ENCODE measurements around the gene ARID2. TPM values are rescaled to one million over a fixed set of nuclear protein-coding genes. Genes with fewer than 3 reads are reported as not detected.

Gene ARID2, protein sequence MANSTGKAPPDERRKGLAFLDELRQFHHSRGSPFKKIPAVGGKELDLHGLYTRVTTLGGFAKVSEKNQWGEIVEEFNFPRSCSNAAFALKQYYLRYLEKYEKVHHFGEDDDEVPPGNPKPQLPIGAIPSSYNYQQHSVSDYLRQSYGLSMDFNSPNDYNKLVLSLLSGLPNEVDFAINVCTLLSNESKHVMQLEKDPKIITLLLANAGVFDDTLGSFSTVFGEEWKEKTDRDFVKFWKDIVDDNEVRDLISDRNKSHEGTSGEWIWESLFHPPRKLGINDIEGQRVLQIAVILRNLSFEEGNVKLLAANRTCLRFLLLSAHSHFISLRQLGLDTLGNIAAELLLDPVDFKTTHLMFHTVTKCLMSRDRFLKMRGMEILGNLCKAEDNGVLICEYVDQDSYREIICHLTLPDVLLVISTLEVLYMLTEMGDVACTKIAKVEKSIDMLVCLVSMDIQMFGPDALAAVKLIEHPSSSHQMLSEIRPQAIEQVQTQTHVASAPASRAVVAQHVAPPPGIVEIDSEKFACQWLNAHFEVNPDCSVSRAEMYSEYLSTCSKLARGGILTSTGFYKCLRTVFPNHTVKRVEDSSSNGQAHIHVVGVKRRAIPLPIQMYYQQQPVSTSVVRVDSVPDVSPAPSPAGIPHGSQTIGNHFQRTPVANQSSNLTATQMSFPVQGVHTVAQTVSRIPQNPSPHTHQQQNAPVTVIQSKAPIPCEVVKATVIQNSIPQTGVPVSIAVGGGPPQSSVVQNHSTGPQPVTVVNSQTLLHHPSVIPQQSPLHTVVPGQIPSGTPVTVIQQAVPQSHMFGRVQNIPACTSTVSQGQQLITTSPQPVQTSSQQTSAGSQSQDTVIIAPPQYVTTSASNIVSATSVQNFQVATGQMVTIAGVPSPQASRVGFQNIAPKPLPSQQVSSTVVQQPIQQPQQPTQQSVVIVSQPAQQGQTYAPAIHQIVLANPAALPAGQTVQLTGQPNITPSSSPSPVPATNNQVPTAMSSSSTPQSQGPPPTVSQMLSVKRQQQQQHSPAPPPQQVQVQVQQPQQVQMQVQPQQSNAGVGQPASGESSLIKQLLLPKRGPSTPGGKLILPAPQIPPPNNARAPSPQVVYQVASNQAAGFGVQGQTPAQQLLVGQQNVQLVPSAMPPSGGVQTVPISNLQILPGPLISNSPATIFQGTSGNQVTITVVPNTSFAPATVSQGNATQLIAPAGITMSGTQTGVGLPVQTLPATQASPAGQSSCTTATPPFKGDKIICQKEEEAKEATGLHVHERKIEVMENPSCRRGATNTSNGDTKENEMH (N-terminal part only)
- 8.8 and 12.8 TPM in 2 replicates for total RNA-seq (2014; rRNA removed; shearing (Covaris generic))
- polyA plus RNA-seq (2015; cell fraction: cytosol; rRNA removed), result 6.4 and 8.5 TPM in 2 replicates
- 16.7 and 17.3 TPM in 2 replicates for polyA plus RNA-seq (2015; cell fraction: nucleus; rRNA removed)

DNA sequence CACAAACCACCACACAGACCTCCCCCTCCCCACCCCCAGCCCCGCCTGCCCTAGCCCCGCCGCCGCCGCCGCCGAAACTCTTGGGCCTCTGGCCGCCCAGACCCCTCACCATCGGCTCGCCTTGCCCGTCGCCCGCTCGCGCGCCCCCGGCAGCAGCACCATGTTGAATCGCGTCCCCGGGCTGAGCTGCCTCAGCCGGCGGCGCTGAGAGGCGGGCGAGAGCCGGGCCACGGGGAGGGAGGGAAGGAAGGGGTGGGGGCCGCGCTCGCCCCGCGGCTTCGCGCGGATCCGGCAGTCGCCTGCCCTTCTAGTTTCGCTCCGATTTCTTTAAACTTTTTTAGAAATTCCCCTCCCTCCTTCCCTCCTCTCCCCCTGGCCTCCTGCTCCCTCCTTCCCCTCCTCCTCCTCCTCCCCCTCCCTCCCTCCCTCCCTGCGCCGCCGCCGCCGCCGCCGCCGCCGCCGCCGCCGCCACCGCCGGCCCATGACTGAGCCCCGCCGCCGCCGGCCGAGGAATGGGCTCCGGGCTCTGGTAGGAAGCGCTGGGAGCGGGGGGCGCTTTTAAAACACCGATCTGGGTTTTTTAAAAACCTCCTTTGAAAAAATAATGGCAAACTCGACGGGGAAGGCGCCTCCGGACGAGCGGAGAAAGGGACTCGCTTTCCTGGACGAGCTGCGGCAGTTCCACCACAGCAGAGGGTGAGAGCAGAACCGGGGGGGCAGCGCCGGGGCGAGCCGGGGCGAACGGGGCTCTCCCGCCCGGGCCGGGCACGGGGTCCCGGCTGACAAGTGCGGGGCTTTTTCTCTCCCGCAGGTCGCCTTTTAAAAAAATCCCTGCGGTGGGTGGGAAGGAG lies at the start of gene ARID2:
ARID2 (plus strand) TSS at position 474 of the 851 bp plus-strand sequence; CDS start at position 605, 131 bp downstream.
- peak; percentile 60 for DNase-seq (ENCODE audit: low read depth)

DNA sequence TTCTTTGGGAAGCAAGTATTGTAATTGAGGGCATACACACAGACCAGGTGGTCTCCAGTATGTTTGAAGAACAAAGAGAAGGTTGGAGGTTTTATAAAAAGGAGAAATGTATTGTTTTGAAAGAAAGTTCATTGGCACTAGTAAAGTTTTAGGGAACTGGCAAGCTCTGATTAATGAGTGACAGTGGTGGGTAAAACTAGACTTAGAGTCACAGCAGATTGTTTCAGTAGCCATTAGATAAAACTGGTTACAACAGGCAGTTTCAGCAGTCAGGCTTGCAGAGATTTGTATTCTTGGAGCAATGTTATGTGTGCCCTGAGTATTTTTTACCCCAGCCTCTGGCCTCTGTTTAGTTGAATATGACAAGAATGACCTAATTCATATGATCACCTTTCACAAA lies 49.1 kb upstream of the ARID2 start:
- no peak for DNase-seq (ENCODE audit: low read depth)

DNA sequence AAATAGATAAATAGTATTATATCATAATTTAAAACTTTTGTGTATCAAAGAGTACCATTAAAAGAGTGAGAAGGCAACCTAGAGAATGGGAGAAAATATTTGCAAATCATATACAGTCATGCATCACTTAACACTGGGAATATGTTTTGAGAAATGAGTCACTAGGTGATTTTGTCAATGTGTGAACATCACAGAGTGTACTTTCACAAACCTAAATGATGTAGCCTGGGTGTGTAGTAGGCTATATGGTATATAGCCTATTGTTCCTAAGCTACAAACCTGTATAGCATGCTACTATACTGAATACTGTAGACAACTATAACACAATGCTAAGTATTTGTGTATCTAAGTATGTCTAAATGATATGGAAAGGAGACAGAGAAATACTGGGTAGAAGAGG lies 48.0 kb upstream of the ARID2 start:
- no peak for DNase-seq (ENCODE audit: low read depth)

DNA sequence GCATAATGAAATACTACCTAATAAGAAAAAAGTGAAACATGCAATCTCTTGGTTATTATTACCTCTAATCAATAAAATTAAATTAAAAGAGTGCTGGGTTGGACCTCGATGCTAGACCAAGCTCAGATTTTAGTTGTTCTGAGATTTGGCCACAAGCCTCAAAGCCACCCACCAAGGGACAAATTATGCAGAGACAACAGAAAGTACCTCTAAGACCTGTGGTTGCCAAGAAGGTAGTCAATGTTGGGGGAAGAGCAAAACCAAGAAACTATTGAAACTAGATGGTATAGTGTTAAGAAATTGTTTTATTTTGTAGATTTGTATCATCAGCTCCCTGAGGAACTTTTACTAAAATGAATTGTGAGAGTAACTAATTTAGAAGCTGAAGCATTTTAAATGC lies 43.8 kb upstream of the ARID2 start:
- no peak for DNase-seq (ENCODE audit: low read depth)

DNA sequence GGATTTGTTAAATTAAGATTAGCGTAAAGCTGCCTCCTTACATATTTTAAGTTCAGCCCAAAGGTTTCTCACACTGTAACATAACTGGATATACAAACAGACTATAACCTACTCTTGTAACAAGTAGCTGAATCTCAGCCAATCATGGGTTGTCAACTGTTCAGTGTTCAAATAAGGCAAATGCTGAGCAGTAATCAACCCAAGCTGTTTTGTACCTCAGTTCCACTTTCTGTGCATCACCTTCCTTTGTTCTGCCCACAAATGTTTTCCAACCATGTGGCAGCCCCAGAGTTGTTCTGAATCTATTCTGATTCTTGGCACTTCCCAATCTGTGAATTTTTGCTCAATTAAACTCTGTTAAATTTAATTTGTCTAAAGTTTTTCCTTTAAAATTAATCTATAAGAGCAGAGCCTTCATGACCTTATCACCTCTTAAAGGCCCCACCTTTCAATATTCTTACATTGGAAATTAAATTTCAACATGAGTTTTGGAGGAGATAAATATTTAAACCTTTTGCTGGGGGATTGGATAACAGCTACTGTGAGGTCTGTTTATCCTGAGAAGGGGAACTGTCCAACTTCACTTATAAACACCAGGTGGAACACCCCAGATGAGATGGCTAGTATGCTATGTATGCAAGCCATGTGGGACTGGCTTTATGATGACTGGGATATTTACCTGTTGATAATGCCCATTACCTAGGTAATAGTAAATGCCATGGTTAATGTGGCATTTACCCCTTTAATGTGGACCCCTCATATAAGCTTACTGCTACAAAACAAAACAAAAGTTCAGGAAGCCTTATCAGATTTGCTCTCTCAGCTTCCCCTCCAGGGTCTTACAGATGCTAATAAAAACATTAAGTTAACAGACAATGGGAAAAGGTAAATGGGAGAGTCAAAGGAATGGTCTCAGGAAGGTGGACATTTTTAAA lies 42.2 kb upstream of the ARID2 start:
- no peak for DNase-seq (ENCODE audit: low read depth)

DNA sequence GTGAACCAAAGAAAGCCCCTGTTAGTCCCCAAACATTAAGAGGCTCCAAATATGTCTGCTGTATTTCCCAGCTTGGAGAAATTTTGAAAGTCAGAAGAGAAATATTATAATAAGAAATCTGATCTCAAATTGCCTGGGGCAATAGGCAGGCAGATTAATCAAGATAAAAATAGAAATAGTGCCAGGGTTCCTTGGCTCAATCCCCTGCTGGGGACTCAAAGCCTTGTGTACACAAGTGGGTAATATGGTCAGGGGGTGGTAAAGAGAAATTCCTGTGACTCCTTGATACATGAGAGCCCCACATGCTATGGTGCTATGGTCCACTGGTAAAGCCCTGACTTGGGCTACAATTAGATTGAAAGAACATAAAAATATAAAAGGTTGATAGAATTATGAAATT lies 41.3 kb upstream of the ARID2 start:
- DNase-seq (ENCODE audit: low read depth), result no peak

DNA sequence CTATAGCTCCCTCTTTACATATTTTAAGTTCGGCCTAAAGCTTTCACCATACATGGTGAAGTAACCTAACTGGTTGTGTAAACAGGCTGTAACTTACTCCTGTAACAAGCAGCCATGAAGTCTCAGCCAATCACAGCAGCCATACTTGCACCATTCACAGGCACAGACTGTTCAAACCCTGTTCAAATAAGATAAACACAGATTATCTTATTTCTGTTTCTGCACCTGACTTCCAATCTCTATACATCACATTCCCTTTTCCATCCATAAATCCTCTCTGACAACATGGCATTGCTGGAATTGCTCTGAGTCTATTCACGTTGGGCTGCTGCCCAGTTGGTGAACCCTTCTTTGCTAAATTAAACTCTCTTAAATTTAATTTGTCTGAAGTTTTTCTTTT lies 34.5 kb upstream of the ARID2 start:
- DNase-seq (ENCODE audit: low read depth), result no peak

DNA sequence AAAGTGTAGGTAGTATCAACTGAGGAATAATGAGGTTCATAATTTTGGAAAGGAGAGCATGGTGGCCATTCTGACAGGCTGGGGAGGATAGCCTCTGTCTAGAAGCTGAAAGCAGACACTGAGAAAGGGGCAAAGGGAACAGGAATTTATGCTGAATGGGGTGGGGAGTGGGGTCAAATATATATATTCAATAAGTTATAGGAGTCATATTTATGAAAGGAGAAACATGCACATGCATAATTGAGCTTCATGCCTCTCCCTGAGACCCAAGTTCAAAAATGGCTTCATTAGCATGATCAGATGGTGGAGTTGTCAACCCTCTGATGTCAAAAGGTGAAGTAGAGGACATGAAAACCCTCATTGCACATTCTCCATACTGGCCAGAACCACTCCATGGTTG lies 33.9 kb upstream of the ARID2 start:
- no peak for DNase-seq (ENCODE audit: low read depth)

DNA sequence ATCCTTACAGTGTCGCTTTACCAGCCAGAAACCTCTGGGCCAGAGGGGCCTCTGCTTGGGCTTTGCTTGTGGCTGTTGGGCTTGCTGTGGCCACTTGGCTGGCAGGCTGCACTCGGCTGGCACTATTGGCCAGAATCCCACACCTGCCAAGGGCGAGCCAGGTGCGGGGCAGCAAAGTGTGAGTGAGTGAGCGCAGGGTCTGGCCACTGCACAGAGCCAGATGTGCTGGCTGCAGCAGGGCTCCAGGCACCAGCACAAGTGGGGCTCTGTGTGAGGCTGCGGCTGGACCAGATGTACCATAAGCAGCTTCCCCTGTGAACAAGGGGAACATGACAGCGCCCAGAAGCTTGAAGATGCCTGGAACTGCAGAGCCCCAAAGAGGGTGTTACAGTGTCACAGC lies 33.5 kb upstream of the ARID2 start:
- DNase-seq (ENCODE audit: low read depth), result no peak

DNA sequence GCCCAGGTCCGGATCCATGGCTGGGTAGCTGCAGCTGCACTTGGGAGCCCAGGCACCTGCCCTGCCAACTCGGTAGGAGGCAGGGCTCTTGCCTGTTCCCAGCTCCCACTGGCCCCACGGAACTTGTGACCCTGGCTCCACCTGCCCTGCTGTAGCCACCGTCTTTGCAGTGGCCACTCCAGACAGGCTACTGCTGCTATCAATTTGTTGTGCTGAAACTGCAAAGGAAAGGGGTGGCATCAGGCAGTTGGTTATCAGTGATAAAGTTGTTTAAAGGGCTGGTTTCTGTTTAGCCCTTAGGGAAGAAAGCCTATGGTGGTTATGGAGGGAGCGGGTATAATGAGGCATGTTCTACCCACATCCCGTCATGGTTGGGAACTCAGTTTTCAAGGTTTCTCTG lies 32.1 kb upstream of the ARID2 start:
- no peak for DNase-seq (ENCODE audit: low read depth)

DNA sequence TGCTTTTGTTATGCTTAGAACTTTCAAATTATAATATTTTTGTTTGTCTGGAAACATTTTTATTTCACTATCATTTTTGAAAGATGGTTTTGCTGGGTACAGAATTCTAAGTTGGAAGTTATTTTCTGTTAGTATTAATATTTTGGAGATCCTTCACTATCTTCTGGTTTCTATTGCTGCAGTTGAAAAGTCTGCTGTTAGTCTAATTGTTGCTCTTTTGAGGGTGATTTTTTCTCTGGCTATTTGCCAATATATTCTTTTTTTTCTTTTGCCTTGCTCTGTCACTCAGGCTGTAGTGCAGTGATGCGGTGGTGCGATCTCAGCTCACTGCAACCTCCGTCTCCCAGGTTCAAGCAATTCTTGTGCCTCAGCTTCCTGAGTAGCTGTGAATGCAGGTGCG lies 28.2 kb upstream of the ARID2 start:
- no peak for DNase-seq (ENCODE audit: low read depth)

DNA sequence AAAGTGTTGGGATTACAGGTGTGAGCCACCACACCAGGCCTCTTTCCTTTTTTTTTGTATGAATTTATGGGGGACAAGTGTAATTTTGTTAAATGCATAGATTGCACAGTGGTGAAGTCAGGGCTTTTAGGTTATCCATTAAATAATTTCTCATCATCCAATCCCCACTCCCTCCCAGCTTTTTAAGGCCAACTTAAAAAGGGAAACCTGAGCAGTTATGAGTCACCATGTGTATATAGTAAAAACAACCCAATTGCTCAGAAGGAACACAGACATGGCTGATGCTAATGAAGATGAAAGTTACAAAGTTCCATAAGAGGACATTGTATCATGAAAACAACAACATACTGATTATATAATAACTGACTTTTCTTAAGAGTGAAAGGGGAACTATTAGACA lies 25.6 kb upstream of the ARID2 start:
- DNase-seq (ENCODE audit: low read depth), result peak; percentile 42

DNA sequence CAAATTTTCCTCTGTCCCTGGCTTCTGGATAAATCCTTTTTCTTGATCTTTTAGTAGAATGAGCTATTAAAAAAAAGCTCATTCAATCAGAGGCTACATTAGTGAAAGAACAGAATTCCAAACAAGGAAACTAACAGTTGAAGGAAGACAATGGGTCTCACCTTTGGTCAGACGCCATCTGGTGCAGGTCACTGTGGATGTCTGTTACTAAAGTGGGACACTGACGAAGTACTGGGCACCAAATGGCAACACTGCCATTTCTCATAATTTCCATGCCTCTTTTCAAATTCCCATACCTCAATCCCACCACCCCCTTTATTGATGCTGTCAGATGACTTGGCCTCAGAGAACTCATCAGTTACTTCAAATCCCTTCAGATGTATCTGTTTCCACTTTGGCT lies 24.5 kb upstream of the ARID2 start:
- DNase-seq (ENCODE audit: low read depth), result no peak

DNA sequence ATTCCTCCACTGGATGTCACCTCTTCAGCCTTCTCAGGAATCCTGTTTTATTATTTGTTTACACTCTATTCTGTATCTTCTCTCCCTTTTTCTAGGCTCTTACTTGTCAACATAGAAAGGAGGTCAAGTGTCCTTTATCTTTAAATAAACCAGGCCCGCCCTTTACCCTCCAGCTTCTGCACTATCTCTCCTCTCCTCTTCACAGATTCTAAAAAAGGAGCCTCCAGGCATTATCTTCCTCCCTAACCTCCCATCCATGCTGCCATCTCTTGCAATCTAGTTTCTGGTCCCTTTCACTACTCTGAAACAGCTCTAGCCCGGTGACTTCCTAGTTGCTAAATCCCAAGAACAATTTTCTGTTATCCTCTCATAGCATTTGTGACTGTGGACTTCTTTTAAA lies 24.1 kb upstream of the ARID2 start:
- DNase-seq (ENCODE audit: low read depth), result no peak

DNA sequence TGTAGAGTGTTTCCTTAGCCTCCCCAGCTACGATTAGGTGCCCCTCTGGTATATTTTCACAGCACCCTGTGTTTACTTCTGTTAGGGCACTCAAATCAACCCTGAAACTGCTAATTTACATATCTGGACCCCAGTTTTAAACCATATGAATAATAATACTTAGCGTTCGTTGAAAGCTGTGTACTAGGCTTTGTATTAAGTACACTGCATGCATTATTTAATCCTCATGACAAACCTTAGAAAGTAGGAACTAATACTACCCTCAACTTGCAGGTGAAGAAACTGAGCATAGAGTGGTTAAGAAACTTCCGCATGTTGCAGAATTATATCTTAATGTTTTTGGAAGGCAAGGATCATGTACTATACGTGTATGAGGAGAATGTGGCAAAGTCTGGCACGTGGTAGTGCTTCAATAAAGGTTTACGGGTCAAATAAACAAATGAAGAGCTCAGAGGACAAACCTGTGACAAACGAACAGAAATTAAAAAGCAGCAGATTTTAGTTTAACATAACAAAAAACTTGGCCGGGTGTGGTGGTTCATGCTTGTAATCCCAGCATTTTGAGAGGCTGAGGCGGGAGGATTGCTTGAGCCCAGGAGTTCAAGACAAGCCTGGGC lies 22.2 kb upstream of the ARID2 start:
- no peak for DNase-seq (ENCODE audit: low read depth)

DNA sequence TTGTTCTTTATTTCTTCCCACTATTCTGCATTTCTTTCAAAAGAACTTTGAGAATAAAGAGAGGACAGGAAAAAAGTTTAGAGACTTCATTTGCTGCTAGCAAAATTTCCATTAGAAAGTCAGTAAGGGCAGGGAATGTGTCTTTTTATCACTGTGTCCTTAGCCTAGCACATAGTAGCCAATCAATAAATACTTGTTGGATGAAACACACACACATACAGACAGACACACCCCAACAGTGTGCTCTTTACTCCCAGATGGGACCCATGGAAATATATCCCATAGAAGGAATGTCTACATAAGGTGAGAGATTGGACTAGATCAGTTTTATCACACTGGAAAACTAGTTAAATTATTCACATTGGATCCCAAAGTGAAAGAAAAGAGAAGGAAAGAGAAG lies 21.1 kb upstream of the ARID2 start:
- no peak for DNase-seq (ENCODE audit: low read depth)

DNA sequence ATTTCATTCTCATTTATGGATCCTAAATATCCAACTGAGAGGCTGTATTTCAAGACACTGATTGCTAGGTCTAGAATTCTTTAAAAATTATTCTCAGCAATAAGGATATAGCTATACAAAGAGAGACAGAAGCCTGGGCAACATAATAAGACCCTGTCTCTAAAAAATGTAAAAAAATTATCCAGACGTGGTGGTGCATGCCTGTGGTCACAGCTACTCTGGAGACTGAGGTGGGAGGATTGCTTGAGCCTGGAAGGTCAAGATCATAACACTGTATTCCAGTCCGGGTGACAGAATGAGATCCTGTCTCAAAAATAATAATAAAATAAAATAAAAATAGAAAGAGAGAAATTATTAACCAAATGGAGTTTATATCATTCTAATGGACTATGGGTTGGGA lies 20.6 kb upstream of the ARID2 start:
- DNase-seq (ENCODE audit: low read depth), result no peak

DNA sequence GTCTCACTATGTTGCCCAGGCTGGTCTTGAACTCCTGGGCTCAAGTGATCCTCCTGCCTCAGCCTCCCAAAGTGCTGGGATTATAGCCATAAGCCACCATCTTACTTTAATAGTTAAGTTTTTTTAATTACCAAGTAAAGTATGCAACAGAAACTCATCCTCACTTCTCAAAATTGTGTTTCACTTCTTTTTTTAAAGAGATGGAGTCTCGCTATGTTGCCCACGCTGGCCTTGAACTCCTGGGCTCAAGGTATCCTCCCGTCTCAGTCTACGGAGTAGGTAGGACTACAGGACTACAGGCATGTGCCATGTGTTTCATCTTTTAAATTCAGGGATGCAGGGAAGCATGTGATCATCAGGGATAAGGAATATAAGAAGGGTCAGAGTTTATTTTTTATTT lies 17.2 kb upstream of the ARID2 start:
- DNase-seq (ENCODE audit: low read depth), result no peak

DNA sequence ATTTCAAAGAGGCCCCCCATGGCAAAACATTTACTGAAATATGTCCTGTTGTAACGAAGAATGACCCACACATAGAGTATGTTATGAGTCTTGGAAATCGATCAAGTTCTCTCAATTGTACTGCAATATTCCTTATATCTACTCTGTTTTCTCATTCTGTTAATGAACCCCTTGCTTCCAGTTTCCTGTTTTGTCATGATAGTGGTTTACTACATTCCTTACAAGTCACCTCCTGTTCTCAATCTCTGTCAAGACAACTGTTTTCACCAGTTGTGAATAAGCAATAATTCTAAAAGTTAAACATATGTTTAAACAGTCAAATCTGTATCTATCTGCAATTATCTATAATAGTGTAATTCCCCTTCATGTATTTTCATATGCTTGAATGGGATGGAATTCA lies 16.4 kb upstream of the ARID2 start:
- DNase-seq (ENCODE audit: low read depth), result no peak

Data from HT1080 (cell line).